ENCODE measurements around the gene TMEM202. TPM values are rescaled to one million over a fixed set of nuclear protein-coding genes. Genes with fewer than 3 reads are reported as not detected.

The TMEM202 gene, protein sequence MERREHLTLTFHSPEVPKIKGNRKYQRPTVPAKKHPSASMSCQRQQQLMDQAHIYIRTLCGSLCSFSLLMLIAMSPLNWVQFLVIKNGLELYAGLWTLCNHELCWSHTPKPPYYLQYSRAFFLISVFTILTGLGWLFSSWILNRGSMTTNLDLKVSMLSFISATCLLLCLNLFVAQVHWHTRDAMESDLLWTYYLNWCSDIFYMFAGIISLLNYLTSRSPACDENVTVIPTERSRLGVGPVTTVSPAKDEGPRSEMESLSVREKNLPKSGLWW
- not detected for total RNA-seq (ENCODE audit: unreplicated experiment)
- long read RNA-seq, result 0 reads

DNA sequence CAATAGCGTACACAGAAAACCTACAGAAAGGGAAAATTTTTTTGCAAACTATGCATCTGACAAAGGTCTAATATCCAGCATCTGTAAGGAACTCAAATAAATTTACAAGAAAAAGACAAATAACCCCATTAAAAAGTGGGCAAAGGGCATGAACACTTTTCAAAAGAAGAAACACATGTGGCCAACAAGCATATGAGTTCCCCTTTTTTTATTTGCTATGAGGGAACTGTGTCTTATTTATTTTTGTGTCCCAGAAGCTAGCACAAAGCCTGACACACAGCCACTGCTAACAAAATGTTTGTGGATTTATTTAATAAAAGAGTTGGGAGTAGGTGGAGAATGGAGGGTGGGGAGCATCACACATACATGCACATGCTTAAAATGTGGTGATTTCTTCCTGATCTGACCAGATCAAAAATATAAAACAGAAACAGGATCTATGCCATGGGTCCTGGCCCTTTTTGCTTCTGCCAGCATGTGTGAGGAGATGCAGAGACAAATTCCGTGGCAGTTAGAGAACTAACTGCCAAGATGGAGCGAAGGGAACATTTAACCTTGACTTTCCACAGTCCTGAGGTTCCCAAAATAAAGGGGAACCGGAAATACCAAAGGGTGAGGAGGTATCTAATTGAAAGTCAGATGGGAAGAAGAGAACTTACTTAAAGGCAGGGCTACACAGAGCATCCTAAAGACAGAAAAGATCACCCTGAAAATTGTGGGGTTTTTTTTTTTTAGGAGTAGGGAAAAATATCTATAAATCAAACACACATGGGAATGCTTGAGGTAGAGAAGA lies at the start of gene TMEM202:
TSS of gene TMEM202 (plus strand) at position 510 of the 793 bp plus-strand sequence. CDS start at position 532, 22 bp downstream.
- Mint-ChIP-seq H3K4me1 (ENCODE audit: low read depth, unreplicated experiment) (no peaks in the 10 kb centered on the region), H3K27me3 (ENCODE audit: unreplicated experiment) (peaks cover 4% of the 10 kb centered on the region), H3K4me3 (ENCODE audit: unreplicated experiment) (no peak within 1 kb of the TSS), H3K27ac (ENCODE audit: unreplicated experiment) (no peak within 1 kb of the TSS), H3K9me3 (ENCODE audit: unreplicated experiment) (peaks cover 3% of the 10 kb centered on the region), H3K36me3 (ENCODE audit: unreplicated experiment) (no peaks in the 10 kb centered on the region)
- no peak for DNase-seq
- TF ChIP-seq, protein P1, sequence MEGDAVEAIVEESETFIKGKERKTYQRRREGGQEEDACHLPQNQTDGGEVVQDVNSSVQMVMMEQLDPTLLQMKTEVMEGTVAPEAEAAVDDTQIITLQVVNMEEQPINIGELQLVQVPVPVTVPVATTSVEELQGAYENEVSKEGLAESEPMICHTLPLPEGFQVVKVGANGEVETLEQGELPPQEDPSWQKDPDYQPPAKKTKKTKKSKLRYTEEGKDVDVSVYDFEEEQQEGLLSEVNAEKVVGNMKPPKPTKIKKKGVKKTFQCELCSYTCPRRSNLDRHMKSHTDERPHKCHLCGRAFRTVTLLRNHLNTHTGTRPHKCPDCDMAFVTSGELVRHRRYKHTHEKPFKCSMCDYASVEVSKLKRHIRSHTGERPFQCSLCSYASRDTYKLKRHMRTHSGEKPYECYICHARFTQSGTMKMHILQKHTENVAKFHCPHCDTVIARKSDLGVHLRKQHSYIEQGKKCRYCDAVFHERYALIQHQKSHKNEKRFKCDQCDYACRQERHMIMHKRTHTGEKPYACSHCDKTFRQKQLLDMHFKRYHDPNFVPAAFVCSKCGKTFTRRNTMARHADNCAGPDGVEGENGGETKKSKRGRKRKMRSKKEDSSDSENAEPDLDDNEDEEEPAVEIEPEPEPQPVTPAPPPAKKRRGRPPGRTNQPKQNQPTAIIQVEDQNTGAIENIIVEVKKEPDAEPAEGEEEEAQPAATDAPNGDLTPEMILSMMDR (IDR thresholded peaks at IDR 0.05; ENCODE audit: partially characterized antibody, unreplicated experiment), result no peak

DNA sequence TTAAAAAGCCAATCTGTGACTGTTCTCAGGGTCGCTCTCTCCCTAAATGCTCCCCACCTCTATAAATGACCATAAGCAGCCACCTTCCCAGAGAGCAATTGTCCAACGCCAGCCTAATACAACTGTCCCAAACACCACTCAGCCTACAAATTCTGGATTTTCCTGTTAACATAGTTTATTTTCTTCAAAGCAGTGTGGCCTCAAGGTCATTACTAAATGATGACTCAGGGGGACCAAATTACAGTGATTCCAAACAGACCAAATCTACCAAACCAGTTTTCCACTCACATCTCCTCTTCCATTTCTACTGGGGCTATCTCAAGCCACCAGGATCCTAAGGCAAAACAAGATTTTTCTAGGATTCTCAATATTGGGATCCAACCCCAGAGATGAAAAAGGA lies 44.8 kb upstream of the TMEM202 start:
- Mint-ChIP-seq H3K27ac (ENCODE audit: unreplicated experiment) (no peak overlapping the region), H3K9me3 (ENCODE audit: unreplicated experiment) (no peaks in the 10 kb centered on the region), H3K4me3 (ENCODE audit: unreplicated experiment) (no peak overlapping the region), H3K4me1 (ENCODE audit: low read depth, unreplicated experiment) (no peaks in the 10 kb centered on the region), H3K27me3 (ENCODE audit: unreplicated experiment) (no peaks in the 10 kb centered on the region), H3K36me3 (ENCODE audit: unreplicated experiment) (no peaks in the 10 kb centered on the region)
- TF ChIP-seq, protein P1 (IDR thresholded peaks at IDR 0.05; ENCODE audit: partially characterized antibody, unreplicated experiment), result no peak
- DNase-seq, result no peak

DNA sequence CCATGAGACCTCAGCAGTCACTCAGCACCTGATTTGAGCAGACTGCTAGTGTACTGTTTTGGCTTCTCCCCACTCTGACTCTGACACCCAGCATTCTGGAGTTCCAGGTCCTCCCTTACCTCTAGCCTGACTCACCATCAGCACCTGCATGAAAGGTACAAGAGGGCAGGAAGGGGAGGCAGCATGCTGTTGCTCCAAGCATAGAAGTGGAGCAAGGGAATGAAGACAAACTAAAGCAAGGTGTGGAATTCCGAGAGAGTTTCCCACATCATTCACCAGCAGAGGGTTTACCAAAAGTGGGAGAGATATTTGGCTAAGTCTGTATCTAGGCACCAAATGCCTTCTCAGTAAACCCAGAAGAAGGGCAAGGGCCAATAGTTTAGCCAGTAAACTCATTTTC lies 43.6 kb upstream of the TMEM202 start:
- H3K27ac Mint-ChIP-seq (ENCODE audit: unreplicated experiment), result no peak overlapping the region
- DNase-seq, result no peak
- H3K4me1 Mint-ChIP-seq (ENCODE audit: low read depth, unreplicated experiment), result no peaks in the 10 kb centered on the region

DNA sequence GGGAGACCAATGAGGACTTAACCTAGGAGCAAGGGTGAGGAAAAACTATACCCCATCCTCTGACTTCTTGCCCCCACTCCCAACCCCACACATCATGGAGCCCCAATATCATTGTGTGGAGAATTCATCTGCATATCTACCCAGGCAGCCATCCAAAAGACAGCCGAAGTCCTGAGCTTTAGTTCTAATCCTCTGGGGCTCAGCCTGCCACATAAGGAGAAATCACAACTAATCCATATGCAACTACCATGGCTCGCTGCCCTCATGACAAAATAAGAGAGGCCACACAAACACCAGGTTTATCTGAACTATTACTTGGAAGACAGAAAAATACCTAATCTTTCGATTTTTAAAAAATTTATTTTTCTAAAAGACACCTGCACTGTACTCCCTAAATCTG lies 40.0 kb upstream of the TMEM202 start:
- no peaks in the 10 kb centered on the region for H3K27me3 Mint-ChIP-seq (ENCODE audit: unreplicated experiment)
- H3K9me3 Mint-ChIP-seq (ENCODE audit: unreplicated experiment), result no peaks in the 10 kb centered on the region
- no peaks in the 10 kb centered on the region for H3K4me1 Mint-ChIP-seq (ENCODE audit: low read depth, unreplicated experiment)
- H3K4me3 Mint-ChIP-seq (ENCODE audit: unreplicated experiment), result no peak overlapping the region
- H3K27ac Mint-ChIP-seq (ENCODE audit: unreplicated experiment), result no peak overlapping the region
- no peaks in the 10 kb centered on the region for H3K36me3 Mint-ChIP-seq (ENCODE audit: unreplicated experiment)
- TF ChIP-seq, protein P1 (IDR thresholded peaks at IDR 0.05; ENCODE audit: partially characterized antibody, unreplicated experiment), result no peak
- no peak for DNase-seq

More for the DNA sequence above, 43.6 kb upstream of the TMEM202 start:
- Mint-ChIP-seq H3K36me3 (ENCODE audit: unreplicated experiment) (no peaks in the 10 kb centered on the region), H3K9me3 (ENCODE audit: unreplicated experiment) (no peaks in the 10 kb centered on the region), H3K27me3 (ENCODE audit: unreplicated experiment) (no peaks in the 10 kb centered on the region), H3K4me3 (ENCODE audit: unreplicated experiment) (no peak overlapping the region)
- TF ChIP-seq, protein P1 (IDR thresholded peaks at IDR 0.05; ENCODE audit: partially characterized antibody, unreplicated experiment), result no peak

All from glutamatergic neuron (in vitro differentiated cells).